Neural cell (in vitro differentiated cells): ENCODE data around the gene BRINP2. TPM values are rescaled to one million over a fixed set of nuclear protein-coding genes. Genes with fewer than 3 reads are reported as not detected.

Experiments used
- H2AFZ ChIP-seq: fragments of 200-600, 300-800 bp; sonication (generic), shearing (Covaris generic); 2 replicates; pipeline ENCODE4 v1.6.0; 2014; ENCODE audit warnings: low read depth, mild to moderate bottlenecking, antibody characterized with exemption, low read length, moderate library complexity
- H3F3A ChIP-seq: fragments of 200-600 bp; shearing (Covaris generic); 2 replicates; pipeline ENCODE4 v1.6.1; 2016; ENCODE audit warnings: mild to moderate bottlenecking, moderate library complexity, mixed read lengths, antibody characterized with exemption, low read length; ENCODE audit not compliant: insufficient read depth, poor library complexity, severe bottlenecking
- H3K27ac ChIP-seq: fragments of 200-600, 300-800 bp; sonication (generic), shearing (Covaris generic); 2 replicates; pipeline ENCODE4 v1.5.1; 2014; ENCODE audit warnings: mild to moderate bottlenecking, low read length, moderate library complexity
- H3K27me3 ChIP-seq: fragments of 300-800, 200-600 bp; sonication (generic), shearing (Covaris generic); 2 replicates; pipeline ENCODE4 v1.6.0; 2014; ENCODE audit warnings: mild to moderate bottlenecking, low read depth, low read length, moderate library complexity; ENCODE audit not compliant: insufficient read depth
- H3K36me3 ChIP-seq: fragments of 300-800, 200-600 bp; sonication (generic), shearing (Covaris generic); 2 replicates; pipeline ENCODE4 v1.5.1; 2014; ENCODE audit warnings: mild to moderate bottlenecking, antibody characterized with exemption, low read length, moderate library complexity; ENCODE audit not compliant: insufficient read depth
- H3K4me2 ChIP-seq: fragments of 300-800, 200-600 bp; sonication (generic), shearing (Covaris generic); 2 replicates; pipeline ENCODE4 v1.6.0; 2014; ENCODE audit warnings: mild to moderate bottlenecking, low read length
- H3K4me3 ChIP-seq: fragments of 300-800, 200-600 bp; sonication (generic), shearing (Covaris generic); 2 replicates; pipeline ENCODE4 v1.5.1; 2014; ENCODE audit warnings: mild to moderate bottlenecking, low read length, moderate library complexity
- H3K79me2 ChIP-seq: fragments of 200-600 bp; shearing (Covaris generic); replicated peaks from 2 replicates; pipeline ENCODE4 v1.6.0; 2014; ENCODE audit warnings: mild to moderate bottlenecking, low read length, moderate library complexity; ENCODE audit not compliant: insufficient read depth
- H3K9ac ChIP-seq: fragments of 300-800, 200-600 bp; sonication (generic), shearing (Covaris generic); 2 replicates; pipeline ENCODE4 v1.6.1; 2016; ENCODE audit warnings: mild to moderate bottlenecking, low read length, mixed read lengths
- H3K9me2 ChIP-seq: fragments of 200-600 bp; shearing (Covaris generic); 2 replicates; pipeline ENCODE4 v1.6.1; 2016; ENCODE audit warnings: mild to moderate bottlenecking, low read length, mixed read lengths; ENCODE audit not compliant: insufficient read depth
- H3K9me3 ChIP-seq: fragments of 200-600, 300-800 bp; sonication (generic), shearing (Covaris generic); 2 replicates; pipeline ENCODE4 v1.6.1; 2016; ENCODE audit warnings: mild to moderate bottlenecking, mixed run types, low read length, moderate library complexity, mixed read lengths
- H4K20me1 ChIP-seq: fragments of 200-600 bp; shearing (Covaris generic); 2 replicates; pipeline ENCODE4 v1.6.1; 2016; ENCODE audit warnings: mild to moderate bottlenecking, mixed run types; ENCODE audit not compliant: insufficient read depth
- CTCF ChIP-seq: fragments of 450-650 bp; IDR thresholded peaks from 2 replicates; pipeline ENCODE4 v1.5.1; 2014; ENCODE audit warnings: antibody characterized with exemption, mild to moderate bottlenecking, moderate library complexity; ENCODE audit not compliant: poor library complexity, severe bottlenecking
- EP300 ChIP-seq: fragments of 450-650 bp; conservative IDR thresholded peaks from 2 replicates; pipeline ENCODE4 v1.6.1; 2014; ENCODE audit warnings: antibody characterized with exemption, mild to moderate bottlenecking, moderate library complexity; ENCODE audit not compliant: poor library complexity, severe bottlenecking
- EZH2 ChIP-seq: fragments of 200-600, 300-800 bp; shearing (Covaris generic), sonication (generic); IDR thresholded peaks from 2 replicates; pipeline ENCODE4 v1.6.1; 2014; ENCODE audit warnings: antibody characterized with exemption, low read length, borderline replicate concordance, mild to moderate bottlenecking; ENCODE audit not compliant: insufficient read depth, poor library complexity, severe bottlenecking
- MXI1 ChIP-seq: fragments of 450-650 bp; conservative IDR thresholded peaks from 2 replicates; pipeline ENCODE4 v1.6.1; 2014; ENCODE audit warnings: antibody characterized with exemption, mild to moderate bottlenecking; ENCODE audit not compliant: poor library complexity, severe bottlenecking
- POLR2AphosphoS5 ChIP-seq: IDR thresholded peaks from 2 replicates; pipeline ENCODE4 v1.6.1; 2012
- RAD21 ChIP-seq: fragments of 450-650 bp; conservative IDR thresholded peaks from 2 replicates; pipeline ENCODE4 v1.6.1; 2014; ENCODE audit warnings: antibody characterized with exemption, mild to moderate bottlenecking, moderate library complexity
- REST ChIP-seq: IDR thresholded peaks from 2 replicates; pipeline ENCODE4 v1.6.1; 2012; ENCODE audit warnings: borderline replicate concordance
- SMC3 ChIP-seq: fragments of 450-650 bp; conservative IDR thresholded peaks from 2 replicates; pipeline ENCODE4 v1.6.1; 2014; ENCODE audit warnings: antibody characterized with exemption, mild to moderate bottlenecking, moderate library complexity; ENCODE audit not compliant: poor library complexity
- TAF1 ChIP-seq: IDR thresholded peaks from 2 replicates; pipeline ENCODE4 v1.6.1; 2012; ENCODE audit warnings: low read depth
- polyA plus RNA-seq: library from polyadenylated mRNA; depleted of rRNA; stranded (reverse); fragments of >200 nt; gene quantifications from 2 replicates; pipeline ENCODE4 v1.2.3, GENCODE V29; 2014

Gene BRINP2
- polyA plus RNA-seq, 1 donor from 2014 or later, result 12.9 TPM

GRCh38 chr1:177282976-177283375 lies 112.2 kb downstream of the BRINP2 start:
- Histone ChIP-seq H3K27me3 (no peaks in the 10 kb centered on the region), H3K27ac (no peak overlapping the region), H3F3A (no peaks in the 10 kb centered on the region), H3K79me2 (no peaks in the 10 kb centered on the region), H3K9me3 (no peaks in the 10 kb centered on the region), H3K9me2 (no peaks in the 10 kb centered on the region), H3K4me2 (no peak overlapping the region), H3K4me3 (no peak overlapping the region), H3K36me3 (no peaks in the 10 kb centered on the region), H4K20me1 (no peaks in the 10 kb centered on the region), H2AFZ (no peak overlapping the region), H3K9ac (no peak overlapping the region)
- no peak for TF ChIP-seq POLR2AphosphoS5

GRCh38 chr1:177283380-177283779 lies 112.6 kb downstream of the BRINP2 start:
- no peaks in the 10 kb centered on the region for H3K36me3 ChIP-seq

More at GRCh38 chr1:177283380-177283779, 112.6 kb downstream of the BRINP2 start:
- Histone ChIP-seq H3K9ac (no peak overlapping the region), H3K27ac (no peak overlapping the region), H3K9me3 (no peaks in the 10 kb centered on the region), H3F3A (no peaks in the 10 kb centered on the region), H3K4me2 (no peak overlapping the region), H3K27me3 (no peaks in the 10 kb centered on the region), H2AFZ (no peak overlapping the region), H3K4me3 (no peak overlapping the region), H3K79me2 (no peaks in the 10 kb centered on the region), H4K20me1 (no peaks in the 10 kb centered on the region), H3K9me2 (no peaks in the 10 kb centered on the region)
- TF ChIP-seq TAF1 (no peak), MXI1 (no peak), EZH2 (no peak), EP300 (no peak), RAD21 (no peak), REST (no peak), POLR2AphosphoS5 (no peak), CTCF (no peak), SMC3 (no peak)
